Stimulated activated memory B cell treated with anti-CD40 and anti-IgM and Interleukin-4, amounts not matched to agents 10 μg/mL and 1 μg/mL and 100 μg/mL, for 72 hours (primary cell): ENCODE results near the gene ANO1.
A peak's percentile ranks its signal among the peaks of the same experiment; 100 is the strongest.

ENCODE experiments used
- ATAC-seq: fragments of 150-1000 bp; cut with Tn5 transposase; 2 replicates; pipeline ENCODE4 v1.10.0; 2021
- H3K27ac Mint-ChIP-seq: one replicate; pipeline ENCODE4 v1.8.0; 2022; ENCODE audit warnings: mild to moderate bottlenecking, mixed read lengths
- H3K27me3 Mint-ChIP-seq: one replicate; pipeline ENCODE4 v1.8.0; 2022; ENCODE audit warnings: mixed read lengths
- H3K36me3 Mint-ChIP-seq: one replicate; pipeline ENCODE4 v1.8.0; 2022; ENCODE audit warnings: mixed read lengths
- H3K4me1 Mint-ChIP-seq: one replicate; pipeline ENCODE4 v1.8.0; 2022; ENCODE audit warnings: mixed read lengths
- H3K4me3 Mint-ChIP-seq: one replicate; pipeline ENCODE4 v1.8.0; 2022; ENCODE audit warnings: mild to moderate bottlenecking, moderate library complexity, mixed read lengths
- H3K9me3 Mint-ChIP-seq: one replicate; pipeline ENCODE4 v1.8.0; 2022; ENCODE audit warnings: mixed read lengths

Gene ANO1

GRCh38 chr11:70064726-70065317 lies 13.3 kb upstream of the ANO1 start:
- Mint-ChIP-seq H3K27me3 (peaks cover 53% of the 10 kb centered on the region), H3K27ac (no peak overlapping the region), H3K36me3 (no peaks in the 10 kb centered on the region), H3K4me1 (no peaks in the 10 kb centered on the region), H3K4me3 (no peak overlapping the region), H3K9me3 (no peaks in the 10 kb centered on the region)
- no peak for ATAC-seq

DNA sequence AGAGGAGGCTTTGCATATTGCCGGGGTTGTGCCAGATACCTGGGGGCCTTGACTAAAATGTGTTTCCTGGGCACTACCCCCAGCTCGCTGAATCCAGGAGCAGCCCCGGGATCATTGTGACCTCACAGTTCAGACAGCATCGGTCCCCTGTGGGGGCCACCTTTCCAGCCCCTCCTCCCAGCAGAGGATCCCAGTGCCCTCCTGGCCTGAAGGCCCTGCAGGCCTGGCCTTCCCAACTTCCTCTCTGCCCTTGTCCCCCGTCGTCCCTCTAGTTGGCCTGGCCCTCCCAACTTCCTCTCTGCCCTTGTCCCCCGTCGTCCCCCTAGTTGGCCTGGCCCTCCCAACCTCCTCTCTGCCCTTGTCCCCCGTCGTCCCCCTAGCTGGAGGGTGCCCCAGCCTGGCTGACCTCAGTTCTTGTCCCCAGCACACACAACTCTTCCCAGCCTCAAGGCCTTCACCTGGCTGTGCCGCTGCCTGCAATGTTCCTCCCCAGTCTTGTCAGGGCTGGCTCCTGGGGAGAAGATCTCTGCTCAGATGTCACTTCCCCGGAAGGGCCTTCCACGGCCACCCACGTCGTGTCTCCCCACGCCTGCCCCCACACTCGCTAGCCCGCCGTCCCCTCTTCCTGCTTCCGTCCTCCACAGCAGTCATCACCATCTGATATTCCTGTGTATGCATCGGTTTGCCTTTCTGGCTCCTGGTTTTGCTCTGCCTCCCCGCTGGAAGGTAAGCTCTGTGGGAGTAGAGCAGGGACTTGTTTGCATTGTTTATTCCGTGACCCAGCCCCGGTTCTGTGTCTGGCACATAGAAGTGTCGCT lies 12.6 kb upstream of the ANO1 start:
- no peaks in the 10 kb centered on the region for H3K4me1 Mint-ChIP-seq
- H3K27me3 Mint-ChIP-seq: peaks cover 60% of the 10 kb centered on the region
- no peaks in the 10 kb centered on the region for H3K9me3 Mint-ChIP-seq
- no peak for ATAC-seq
- H3K27ac Mint-ChIP-seq: no peak overlapping the region
- no peak overlapping the region for H3K4me3 Mint-ChIP-seq
- H3K36me3 Mint-ChIP-seq: no peaks in the 10 kb centered on the region

DNA sequence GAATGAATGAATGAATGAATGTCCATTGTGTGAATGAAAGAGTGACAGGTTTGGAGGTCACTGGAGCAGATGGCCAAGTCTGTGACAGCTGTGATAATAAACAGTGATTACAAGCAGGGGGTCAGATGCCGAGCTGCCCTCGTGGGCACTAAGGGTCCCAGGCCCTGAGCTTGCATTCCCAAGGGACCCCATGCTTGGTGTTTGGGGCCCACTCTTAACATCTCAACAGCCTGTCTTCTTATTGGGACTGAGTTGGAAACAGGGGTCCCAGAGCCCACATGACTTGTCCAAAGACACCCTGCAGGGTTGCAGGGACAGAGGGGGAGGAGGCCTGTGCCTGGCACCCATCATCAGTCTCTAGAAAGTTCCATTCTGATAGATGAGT lies 12.0 kb upstream of the ANO1 start:
- Mint-ChIP-seq H3K4me1 (no peaks in the 10 kb centered on the region), H3K36me3 (no peaks in the 10 kb centered on the region), H3K4me3 (no peak overlapping the region), H3K9me3 (no peaks in the 10 kb centered on the region), H3K27me3 (peaks cover 66% of the 10 kb centered on the region), H3K27ac (no peak overlapping the region)
- ATAC-seq: no peak

DNA sequence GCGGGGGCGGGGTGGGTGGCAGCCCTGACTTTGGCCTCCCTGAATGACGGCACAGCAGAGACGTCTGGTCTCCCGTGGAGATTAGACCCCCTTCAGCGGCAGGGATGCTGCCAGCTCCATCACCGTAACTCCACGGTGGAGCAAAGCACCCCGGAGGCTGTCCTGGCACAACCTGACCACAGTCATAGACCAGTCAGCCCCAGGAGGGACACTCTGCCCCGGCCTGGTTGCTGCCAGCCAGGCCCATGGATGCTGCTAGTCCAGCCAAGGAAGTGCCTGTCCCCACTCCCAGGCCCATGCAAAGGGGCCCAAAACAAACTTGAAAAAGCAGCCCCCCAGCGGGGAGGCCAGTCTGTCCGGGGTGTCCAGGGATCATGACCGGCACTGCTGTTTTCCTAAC lies 11.5 kb upstream of the ANO1 start:
- Mint-ChIP-seq H3K4me1 (no peaks in the 10 kb centered on the region), H3K27ac (no peak overlapping the region), H3K27me3 (peaks cover 71% of the 10 kb centered on the region)

GRCh38 chr11:70067036-70067435 lies 11.1 kb upstream of the ANO1 start:
- no peaks in the 10 kb centered on the region for H3K4me1 Mint-ChIP-seq
- H3K27me3 Mint-ChIP-seq: peaks cover 75% of the 10 kb centered on the region
- H3K36me3 Mint-ChIP-seq: no peaks in the 10 kb centered on the region
- no peak overlapping the region for H3K4me3 Mint-ChIP-seq
- no peak overlapping the region for H3K27ac Mint-ChIP-seq
- no peak for ATAC-seq
- H3K9me3 Mint-ChIP-seq: no peaks in the 10 kb centered on the region

More for the DNA sequence above, 11.5 kb upstream of the ANO1 start:
- Mint-ChIP-seq H3K9me3 (no peaks in the 10 kb centered on the region), H3K4me3 (no peak overlapping the region), H3K36me3 (no peaks in the 10 kb centered on the region)
- no peak for ATAC-seq

DNA sequence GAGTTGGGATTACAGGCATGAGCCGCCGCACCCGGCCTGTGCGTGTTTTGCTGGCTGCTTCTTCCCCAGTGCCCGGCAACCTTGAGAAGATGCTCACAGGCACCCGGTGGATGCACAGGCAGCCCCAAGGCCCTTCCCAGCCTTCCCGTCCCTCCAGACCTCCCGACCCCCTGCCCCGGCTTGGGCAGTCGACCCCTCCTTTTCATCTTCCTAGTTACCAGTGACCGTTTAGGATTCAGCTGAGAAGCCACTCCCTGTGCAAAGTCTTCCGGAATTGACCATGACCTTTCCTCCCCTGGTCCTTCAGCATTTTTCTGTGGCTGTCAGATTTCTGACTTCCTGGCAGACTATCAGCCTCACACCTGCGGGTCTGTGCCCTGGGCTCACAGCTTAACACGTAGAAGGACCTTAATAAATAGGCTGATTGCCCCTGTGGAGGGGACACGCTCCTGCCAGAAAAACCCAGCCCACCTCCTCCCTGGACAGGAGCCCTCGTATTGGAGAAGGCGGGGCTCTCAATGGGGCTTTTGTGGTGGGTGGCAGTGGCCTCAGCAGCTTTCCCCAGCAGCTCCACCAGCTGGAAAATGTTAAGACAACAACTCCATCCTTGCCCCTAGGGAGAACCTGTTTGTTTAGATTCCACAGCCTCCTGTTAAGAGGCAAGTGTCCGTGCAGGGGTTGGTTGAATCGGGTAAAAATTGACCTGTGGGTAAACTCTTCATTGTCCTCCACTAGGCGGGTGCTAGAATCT lies 10.4 kb upstream of the ANO1 start:
- no peak overlapping the region for H3K27ac Mint-ChIP-seq
- H3K36me3 Mint-ChIP-seq: no peaks in the 10 kb centered on the region
- H3K4me1 Mint-ChIP-seq: no peaks in the 10 kb centered on the region
- no peak for ATAC-seq
- H3K27me3 Mint-ChIP-seq: peaks cover 82% of the 10 kb centered on the region
- no peak overlapping the region for H3K4me3 Mint-ChIP-seq
- H3K9me3 Mint-ChIP-seq: no peaks in the 10 kb centered on the region

GRCh38 chr11:70068345-70068744 lies 9.8 kb upstream of the ANO1 start:
- no peak for ATAC-seq
- Mint-ChIP-seq H3K27ac (no peak overlapping the region), H3K9me3 (no peaks in the 10 kb centered on the region), H3K36me3 (no peaks in the 10 kb centered on the region), H3K27me3 (peaks cover 88% of the 10 kb centered on the region), H3K4me1 (peaks cover 3% of the 10 kb centered on the region), H3K4me3 (no peak overlapping the region)

- no peak overlapping the region for H3K4me3 Mint-ChIP-seq
- H3K27ac Mint-ChIP-seq: no peak overlapping the region
- no peaks in the 10 kb centered on the region for H3K9me3 Mint-ChIP-seq
- no peaks in the 10 kb centered on the region for H3K36me3 Mint-ChIP-seq
- no peak for ATAC-seq
- H3K4me1 Mint-ChIP-seq: peaks cover 9% of the 10 kb centered on the region
- peaks cover 89% of the 10 kb centered on the region for H3K27me3 Mint-ChIP-seq
These were observed 9.2 kb upstream of the ANO1 start for GRCh38 chr11:70068950-70069349.

DNA sequence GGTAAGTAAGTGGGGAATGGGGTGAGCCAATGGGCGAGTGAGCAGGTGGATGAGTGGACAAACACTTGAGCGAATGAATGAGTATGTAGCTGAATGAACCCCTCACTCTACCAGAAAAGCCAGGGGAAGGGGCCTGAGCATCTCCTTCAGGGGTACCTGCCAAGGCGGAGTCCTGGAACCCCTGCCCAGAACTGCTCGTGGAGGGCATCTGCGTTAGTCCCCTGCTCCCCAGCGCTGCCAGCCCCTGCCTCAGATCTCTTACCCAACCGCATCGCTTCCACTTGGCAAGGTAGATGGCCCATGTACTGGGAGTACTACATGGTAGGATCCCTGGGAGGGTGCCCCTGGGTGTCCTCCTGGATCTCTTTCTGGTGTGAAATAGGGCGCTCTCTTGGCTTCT lies 7.4 kb upstream of the ANO1 start:
- no peak overlapping the region for H3K4me3 Mint-ChIP-seq
- H3K27ac Mint-ChIP-seq: no peak overlapping the region
- H3K9me3 Mint-ChIP-seq: no peaks in the 10 kb centered on the region
- H3K27me3 Mint-ChIP-seq: peaks cover 89% of the 10 kb centered on the region
- no peak for ATAC-seq
- no peaks in the 10 kb centered on the region for H3K36me3 Mint-ChIP-seq
- H3K4me1 Mint-ChIP-seq: peaks cover 11% of the 10 kb centered on the region

DNA sequence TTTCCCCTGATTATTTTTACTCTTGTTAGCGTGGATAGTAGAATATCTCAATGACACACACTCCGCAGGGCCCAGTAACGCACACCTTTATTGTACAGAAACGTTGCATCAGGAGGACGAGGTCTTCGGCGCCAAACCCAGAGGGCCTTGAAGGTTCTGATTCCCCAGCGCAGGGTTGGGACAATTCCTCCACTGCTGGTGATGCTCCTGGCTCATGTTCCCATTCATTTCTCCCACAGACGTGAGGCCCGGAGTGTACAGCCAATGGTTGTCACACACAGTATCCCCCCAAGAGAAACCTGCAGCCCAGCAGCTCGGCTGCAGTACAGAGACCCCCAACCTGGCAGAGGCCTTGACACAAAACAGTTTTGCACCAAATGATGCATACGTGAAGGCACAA lies 6.1 kb upstream of the ANO1 start:
- peaks cover 96% of the 10 kb centered on the region for H3K27me3 Mint-ChIP-seq
- ATAC-seq: no peak
- no peaks in the 10 kb centered on the region for H3K36me3 Mint-ChIP-seq
- H3K4me3 Mint-ChIP-seq: no peak overlapping the region
- no peaks in the 10 kb centered on the region for H3K9me3 Mint-ChIP-seq
- peaks cover 11% of the 10 kb centered on the region for H3K4me1 Mint-ChIP-seq
- H3K27ac Mint-ChIP-seq: no peak overlapping the region

- Mint-ChIP-seq H3K9me3 (no peaks in the 10 kb centered on the region), H3K4me1 (peaks cover 11% of the 10 kb centered on the region), H3K27ac (no peak overlapping the region), H3K27me3 (peaks cover 99% of the 10 kb centered on the region), H3K4me3 (no peak overlapping the region), H3K36me3 (no peaks in the 10 kb centered on the region)
- no peak for ATAC-seq
These were observed 5.7 kb upstream of the ANO1 start for GRCh38 chr11:70072461-70072860.

GRCh38 chr11:70072861-70073755 lies 5.0 kb upstream of the ANO1 start:
- Mint-ChIP-seq H3K4me3 (no peak overlapping the region), H3K27ac (no peak overlapping the region), H3K36me3 (no peaks in the 10 kb centered on the region), H3K9me3 (no peaks in the 10 kb centered on the region), H3K27me3 (peaks cover 98% of the 10 kb centered on the region), H3K4me1 (peaks cover 11% of the 10 kb centered on the region)
- no peak for ATAC-seq

GRCh38 chr11:70073871-70074371 lies 4.2 kb upstream of the ANO1 start:
- H3K9me3 Mint-ChIP-seq: no peaks in the 10 kb centered on the region
- H3K36me3 Mint-ChIP-seq: no peaks in the 10 kb centered on the region
- peaks cover 11% of the 10 kb centered on the region for H3K4me1 Mint-ChIP-seq
- ATAC-seq: peak; percentile 5
- peaks cover 90% of the 10 kb centered on the region for H3K27me3 Mint-ChIP-seq
- no peak overlapping the region for H3K4me3 Mint-ChIP-seq
- no peak overlapping the region for H3K27ac Mint-ChIP-seq

- Mint-ChIP-seq H3K4me1 (peaks cover 11% of the 10 kb centered on the region), H3K9me3 (no peaks in the 10 kb centered on the region), H3K27ac (no peak overlapping the region), H3K4me3 (no peak overlapping the region), H3K36me3 (no peaks in the 10 kb centered on the region), H3K27me3 (peaks cover 89% of the 10 kb centered on the region)
- no peak for ATAC-seq
These were observed 3.4 kb upstream of the ANO1 start for GRCh38 chr11:70074746-70075145.

- no peak overlapping the region for H3K27ac Mint-ChIP-seq
These were observed 2.3 kb upstream of the ANO1 start for GRCh38 chr11:70075836-70076235.

More at GRCh38 chr11:70075836-70076235, 2.3 kb upstream of the ANO1 start:
- Mint-ChIP-seq H3K4me1 (peaks cover 11% of the 10 kb centered on the region), H3K9me3 (no peaks in the 10 kb centered on the region), H3K4me3 (no peak overlapping the region), H3K36me3 (no peaks in the 10 kb centered on the region), H3K27me3 (peaks cover 85% of the 10 kb centered on the region)
- no peak for ATAC-seq
